H1 (cell line): Measurements from ENCODE around the gene LTBP3. TPM values are rescaled to one million over a fixed set of nuclear protein-coding genes. Genes with fewer than 3 reads are reported as not detected.
"Not testable (repeated sequence)": the region's sequence is repeated elsewhere in the genome, so short reads cannot be mapped to it uniquely, and the experiment has no call there.

Source experiments
- CTCF ChIA-PET: fragments of 300-600 bp; sonication (Branson Sonifier 250); formaldehyde crosslinking; loops from one replicate; lab custom pipeline; 2021; ENCODE audit not compliant: partially characterized antibody; lab: Charles Lee
- POLR2A ChIA-PET: fragments of 300-600 bp; sonication (Branson Sonifier 250); formaldehyde crosslinking; loops from one replicate; lab custom pipeline; 2021; ENCODE audit warnings: inconsistent platforms; ENCODE audit not compliant: partially characterized antibody; lab: Charles Lee
- DNase-seq, 2 experiments: peaks; one replicate each; pipeline versions ENCODE4 v3.0.0 to v3.0.0-alpha.2; 2010 to 2022; ENCODE audit warnings: low spot score in 2 of 2, low read depth in 1 of 2, mixed read lengths in 1 of 2
- FAIRE-seq: peaks from 2 replicates; lab custom pipeline; 2011; peaks lifted over from hg19 to GRCh38; lab: Jason Lieb, UNC
- H2AFZ ChIP-seq: 2 replicates; pipeline ENCODE4 v1.8.1; 2012; ENCODE audit warnings: low read length, inconsistent platforms
- H2AK5ac ChIP-seq: 2 replicates; pipeline ENCODE4 v1.6.1; 2013; ENCODE audit warnings: low read depth, low read length
- H2BK120ac ChIP-seq: replicated peaks from 2 replicates; pipeline ENCODE3; 2013; ENCODE audit warnings: low read depth, low read length, inconsistent platforms
- H2BK12ac ChIP-seq: 2 replicates; pipeline ENCODE4 v1.6.1; 2013; ENCODE audit warnings: low read depth, low read length
- H2BK15ac ChIP-seq: 2 replicates; pipeline ENCODE4 v1.6.1; 2013; ENCODE audit warnings: low read length
- H2BK20ac ChIP-seq: 2 replicates; pipeline ENCODE4 v1.6.1; 2013; ENCODE audit warnings: low read length
- H2BK5ac ChIP-seq: 2 replicates; pipeline ENCODE4 v1.6.1; 2013; ENCODE audit warnings: low read depth, low read length
- H3K14ac ChIP-seq: 2 replicates; pipeline ENCODE4 v1.6.1; 2013; ENCODE audit warnings: inconsistent platforms; ENCODE audit not compliant: insufficient read length
- H3K18ac ChIP-seq: 2 replicates; pipeline ENCODE4 v1.6.1; 2013; ENCODE audit warnings: low read length; ENCODE audit errors: extremely low read depth
- H3K23ac ChIP-seq: 2 replicates; pipeline ENCODE4 v1.6.1; 2013; ENCODE audit warnings: inconsistent platforms; ENCODE audit not compliant: insufficient read length
- H3K23me2 ChIP-seq: 2 replicates; pipeline ENCODE4 v1.6.1; 2013; ENCODE audit warnings: low read depth, low read length
- H3K27ac ChIP-seq: 2 replicates; pipeline ENCODE4 v1.6.1; 2011; ENCODE audit warnings: low read depth, low read length, inconsistent platforms
- H3K27me3 ChIP-seq, 4 experiments: replicated peaks in 1 of 4; 1 replicate in 1 of 4; 2 replicates in 3 of 4; pipeline versions ENCODE4 v1.6.1 to v1.8.1; 2011 to 2013; ENCODE audit warnings: low read length in 3 of 4, mild to moderate bottlenecking in 3 of 4, inconsistent platforms in 2 of 4, mixed read lengths in 2 of 4, moderate library complexity in 1 of 4; ENCODE audit not compliant: control insufficient read depth in 3 of 4, insufficient read depth in 3 of 4; ENCODE audit errors: extremely low read depth in 1 of 4
- H3K36me3 ChIP-seq, 4 experiments: 2 replicates each; pipeline versions ENCODE4 v1.6.1 to v1.8.1; 2011 to 2013; ENCODE audit warnings: mild to moderate bottlenecking in 4 of 4, low read length in 3 of 4, moderate library complexity in 2 of 4, control low read depth in 1 of 4, inconsistent platforms in 1 of 4; ENCODE audit not compliant: insufficient read depth in 4 of 4, control insufficient read depth in 2 of 4
- H3K4ac ChIP-seq: replicated peaks from 2 replicates; pipeline ENCODE3; 2013; ENCODE audit warnings: low read length, low read depth, mixed read lengths, inconsistent platforms; ENCODE audit not compliant: insufficient read length
- H3K4me1 ChIP-seq, 4 experiments: replicated peaks in 1 of 4; 1 replicate in 1 of 4; 2 replicates in 3 of 4; pipeline versions ENCODE4 v1.6.1 to v1.8.1; 2011 to 2013; ENCODE audit warnings: low read length in 3 of 4, inconsistent platforms in 2 of 4, mixed read lengths in 1 of 4; ENCODE audit not compliant: insufficient read depth in 4 of 4, control insufficient read depth in 3 of 4
- H3K4me2 ChIP-seq, 2 experiments: 2 replicates each; pipeline versions ENCODE4 v1.6.1 to v1.8.1; 2011 to 2013; ENCODE audit warnings: low read depth in 2 of 2, low read length in 2 of 2, control low read depth in 1 of 2, inconsistent platforms in 1 of 2, mild to moderate bottlenecking in 1 of 2; ENCODE audit not compliant: insufficient read depth in 1 of 2
- H3K4me3 ChIP-seq, 4 experiments: fragments of 200-600, 300-600 bp in 1 of 4; sonication (generic), shearing (Covaris generic), sonication (Bioruptor Twin) in 1 of 4; 2 replicates each; pipeline versions ENCODE4 v1.5.1 to v1.8.1; 2011 to 2016; ENCODE audit warnings: low read length in 4 of 4, low read depth in 3 of 4, control low read depth in 2 of 4, inconsistent platforms in 2 of 4, mild to moderate bottlenecking in 2 of 4, mixed read lengths in 1 of 4, moderate library complexity in 1 of 4; ENCODE audit not compliant: insufficient read depth in 2 of 4; ENCODE audit errors: extremely low read depth in 1 of 4
- H3K56ac ChIP-seq: replicated peaks from 2 replicates; pipeline ENCODE3; 2013; ENCODE audit warnings: low read depth, mild to moderate bottlenecking, mixed read lengths, low read length, inconsistent platforms; ENCODE audit not compliant: insufficient read length
- H3K79me1 ChIP-seq: 2 replicates; pipeline ENCODE4 v1.6.1; 2013; ENCODE audit warnings: low read depth, low read length, control low read depth
- H3K79me2 ChIP-seq, 2 experiments: 2 replicates each; pipeline versions ENCODE4 v1.6.1 to v1.8.1; 2012 to 2013; ENCODE audit warnings: low read length in 2 of 2, mild to moderate bottlenecking in 2 of 2, inconsistent platforms in 1 of 2; ENCODE audit not compliant: insufficient read depth in 2 of 2, control insufficient read depth in 1 of 2
- H3K9ac ChIP-seq, 4 experiments: replicated peaks in 1 of 4; 1 replicate in 1 of 4; 2 replicates in 3 of 4; pipeline versions ENCODE4 v1.6.1 to v1.8.1; 2011 to 2013; ENCODE audit warnings: low read depth in 3 of 4, low read length in 3 of 4, control low read depth in 2 of 4, mild to moderate bottlenecking in 2 of 4, moderate library complexity in 2 of 4, inconsistent platforms in 1 of 4; ENCODE audit errors: extremely low read depth in 1 of 4
- H3K9me3 ChIP-seq, 2 experiments: 2 replicates each; pipeline versions ENCODE4 v1.6.1 to v1.8.1; 2012 to 2013; ENCODE audit warnings: mild to moderate bottlenecking in 2 of 2, moderate library complexity in 2 of 2, control low read depth in 1 of 2, inconsistent platforms in 1 of 2, low read depth in 1 of 2, low read length in 1 of 2, mixed read lengths in 1 of 2; ENCODE audit not compliant: insufficient read depth in 2 of 2
- H4K20me1 ChIP-seq, 2 experiments: replicated peaks in 1 of 2; 2 replicates each; pipeline versions ENCODE3 to v1.8.1; 2011 to 2013; ENCODE audit warnings: inconsistent platforms in 2 of 2, low read length in 2 of 2, mild to moderate bottlenecking in 1 of 2; ENCODE audit not compliant: insufficient read depth in 2 of 2, control insufficient read depth in 1 of 2
- H4K5ac ChIP-seq: 2 replicates; pipeline ENCODE4 v1.6.1; 2013; ENCODE audit warnings: low read length, low read depth, mixed read lengths, inconsistent platforms; ENCODE audit not compliant: insufficient read length
- H4K8ac ChIP-seq: 2 replicates; pipeline ENCODE4 v1.8.0; 2013; ENCODE audit warnings: mild to moderate bottlenecking, moderate library complexity, low read length, inconsistent platforms; ENCODE audit not compliant: insufficient read depth; ENCODE audit errors: extremely low read depth
- H4K91ac ChIP-seq: replicated peaks from 2 replicates; pipeline ENCODE3; 2013; ENCODE audit warnings: low read length, mixed read lengths, inconsistent platforms; ENCODE audit not compliant: insufficient read length
- EZH2 ChIP-seq: fragments of 200-600 bp; sonication (generic); IDR thresholded peaks from 2 replicates; pipeline ENCODE4 v1.7.1; 2012; ENCODE audit warnings: low read depth, mild to moderate bottlenecking, moderate library complexity, low read length, inconsistent platforms; ENCODE audit not compliant: severe bottlenecking
- HDAC2 ChIP-seq, 2 experiments: fragments of 300-600 bp in 1 of 2; sonication (generic) in 1 of 2; IDR thresholded peaks; 2 replicates each; pipeline ENCODE4 v1.6.1; 2011 to 2012; ENCODE audit warnings: low read depth in 2 of 2, low read length in 2 of 2, mild to moderate bottlenecking in 2 of 2, moderate library complexity in 2 of 2, borderline replicate concordance in 1 of 2, inconsistent platforms in 1 of 2
- WGBS, 2 experiments: shearing (Covaris generic) in 1 of 2; methylation state at CpG; one replicate each; pipeline versions ENCODE4 v1.1.6 to v1.1.7; 2013 to 2015; ENCODE audit warnings: low lambda C conversion rate in 2 of 2, mixed read lengths in 2 of 2, inconsistent platforms in 1 of 2, low coverage in 1 of 2, missing lambda C conversion rate in 1 of 2; ENCODE audit not compliant: insufficient replicate concordance in 2 of 2, insufficient coverage in 1 of 2, insufficient read length in 1 of 2; ENCODE audit errors: extremely low coverage in 1 of 2, missing lambda C conversion rate in 1 of 2; 5-methylcytosine and 5-hydroxymethylcytosine counted together
- polyA plus RNA-seq, 7 experiments: library from polyadenylated mRNA; depleted of rRNA in 3 of 7; stranded (reverse) in 5 of 7; unstranded in 2 of 7; fragments of >200 nt in 5 of 7; fragments of 200-250 nt in 2 of 7; gene quantifications; 1 replicate in 5 of 7; 2 replicates in 1 of 7; 4 replicates in 1 of 7; pipeline versions ENCODE4 v1.2.1 to v1.2.3, GENCODE V29; 2011 to 2013; ENCODE audit warnings: missing spikeins in 2 of 7, mixed read lengths in 2 of 7
- total RNA-seq: library from RNA; stranded (reverse); fragmentation: NEBNext Ultra II Directional; extraction: Animal tissue kit (Norgen Biotek cat#: 25700); gene quantifications from 2 replicates; pipeline ENCODE4 v1.2.1, GENCODE V29; 2021

Gene LTBP3
- total and polyA plus RNA-seq, 2 of the 8 experiments (the other 6 are each of a cell fraction or from before 2014, with no cell fraction given), result 12.8 to 17.8 TPM

- TF ChIP-seq EZH2 (no peak), HDAC2 (IDR thresholded peaks at IDR 0.05; ENCODE audit: borderline replicate concordance in 1 of 2, low read depth in 2 of 2, low read length in 2 of 2) (no peak)
Observed at GRCh38 chr11:65565624-65566453, 7.7 kb upstream of the LTBP3 start (continued).

DNA sequence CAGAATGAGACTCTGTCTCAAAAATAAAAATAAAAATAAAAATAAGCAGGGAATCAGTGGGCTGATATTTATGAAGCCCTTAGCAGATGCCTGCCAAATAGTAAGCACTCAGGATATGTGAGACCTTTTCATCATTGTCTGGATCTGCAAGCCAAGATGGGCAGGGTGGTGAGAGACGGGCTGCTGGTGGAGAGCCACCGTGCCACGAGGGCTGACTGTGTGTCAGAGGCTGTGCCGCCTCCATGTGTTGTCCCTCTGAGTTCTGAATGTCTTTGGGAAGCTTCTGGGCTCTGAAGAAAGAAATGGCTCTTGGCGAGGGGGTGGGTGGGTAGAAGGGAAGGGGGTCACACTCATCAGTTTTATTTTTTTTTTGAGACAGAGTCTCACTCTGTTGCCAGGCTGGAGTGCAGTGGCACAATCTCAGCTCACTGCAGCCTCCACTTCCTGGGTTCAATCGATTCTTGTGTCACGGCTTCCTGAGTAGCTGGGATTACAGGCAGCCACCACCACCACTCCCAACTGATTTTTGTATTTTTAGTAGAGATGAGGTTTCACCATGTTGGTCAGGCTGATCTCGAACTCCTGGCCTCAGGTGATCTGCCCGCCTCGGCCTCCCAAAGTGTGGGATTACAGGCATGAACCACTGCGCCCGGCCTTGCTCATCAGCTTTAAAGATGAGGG, 6.9 kb upstream of the LTBP3 start:
- not testable (repeated sequence) for H4K91ac ChIP-seq, H3K27ac ChIP-seq, H3K23me2 ChIP-seq, H4K5ac ChIP-seq, H3K79me2 ChIP-seq, H2BK12ac ChIP-seq, H3K27me3 ChIP-seq, FAIRE-seq, H3K4me2 ChIP-seq, H3K9ac ChIP-seq, H3K36me3 ChIP-seq, H3K79me1 ChIP-seq, H2BK20ac ChIP-seq, H3K4ac ChIP-seq, H3K4me3 ChIP-seq, H2AFZ ChIP-seq, H3K14ac ChIP-seq, H4K8ac ChIP-seq, H2BK15ac ChIP-seq, H3K9me3 ChIP-seq, H3K23ac ChIP-seq, H2BK5ac ChIP-seq, H2AK5ac ChIP-seq, H3K56ac ChIP-seq, DNase-seq, H3K18ac ChIP-seq, H4K20me1 ChIP-seq, H2BK120ac ChIP-seq
- WGBS, 2 experiments, result 93% methylated on average over 12 of the region's 12 CpGs; no CpG with 5 or more reads in 1 of the 2 experiments
- ChIA-PET CTCF (interaction anchor here (0.6 to 16.3 kb wide), 6 partner anchors 11 to 59 kb away, joined by 3 to 284 read pairs (median 18); partner anchors contain the start of gene EHBP1L1), POLR2A (interaction anchor here (1.5 to 1.6 kb wide), 2 partner anchors 17 to 18 kb away, joined by 4 read pairs; no protein-coding TSS in a partner anchor)
- peaks cover 0 to 19% (median 15%) of the 10 kb centered on the region in 4 experiments; a peak in 6 of 7 replicates for H3K4me1 ChIP-seq
